ENCODE results near the gene LRRC42. TPM values are rescaled to one million over a fixed set of nuclear protein-coding genes. Genes with fewer than 3 reads are reported as not detected.

LRRC42 gene
- polyA plus RNA-seq, 2 of the 4 experiments (the other 2 are of a cell fraction) = 29.7 to 35.1 TPM

GRCh38 chr1:53936430-53936829, 9.7 kb upstream of the LRRC42 start:
- no peak overlapping the region for H3K4me2 ChIP-seq
- TF ChIP-seq MAFK (IDR thresholded peaks at IDR 0.05; ENCODE audit: partially characterized antibody) (no peak), HDAC2 (IDR thresholded peaks at IDR 0.05) (no peak), PHF8 (IDR thresholded peaks at IDR 0.05; ENCODE audit: borderline replicate concordance, low read depth) (no peak), ZFP36 (IDR thresholded peaks at IDR 0.05; ENCODE audit: borderline replicate concordance, partially characterized antibody) (no peak), RNF2 (IDR thresholded peaks at IDR 0.05; ENCODE audit: borderline replicate concordance, low read depth) (no peak), EHMT2 (IDR thresholded peaks at IDR 0.05; ENCODE audit: low read depth) (no peak), JUNB (IDR thresholded peaks at IDR 0.05) (no peak), JUN (IDR thresholded peaks at IDR 0.05) (no peak), POLR2AphosphoS2 (conservative IDR thresholded peaks at IDR 0.05; ENCODE audit: low read length) (no peak), RAD21 (conservative IDR thresholded peaks at IDR 0.05 in 1 of 2, IDR thresholded peaks at IDR 0.05 in 1 of 2) (no peak), RFX5 (IDR thresholded peaks at IDR 0.05) (no peak), FOXS1 (CRISPR knock-in tag; IDR thresholded peaks at IDR 0.05) (no peak), ZNF302 (CRISPR knock-in tag; IDR thresholded peaks at IDR 0.05) (no peak), ESRRA (IDR thresholded peaks at IDR 0.05; ENCODE audit: borderline replicate concordance, low read length) (no peak)
- FAIRE-seq (no peak), ATAC-seq (no peak), DNase-seq (ENCODE audit: low read depth in 1 of 2, low spot score in 1 of 2) (no peak)
- ChIA-PET CTCF (interaction anchor here (1.0 kb wide), 1 partner anchor 12 kb away, joined by 4 read pairs; no protein-coding TSS in a partner anchor), POLR2A (interaction anchor here (1.3 kb wide), 1 partner anchor 9 kb away, joined by 6 read pairs; the partner anchor contains the start of gene IFT25)
- no peak overlapping the region for H3K27ac ChIP-seq
- no peak overlapping the region for H3K4me3 ChIP-seq
- peaks cover 28% of the 10 kb centered on the region; the same call in 2 of the 3 replicates for H3K9me3 ChIP-seq
- H3K4me1 ChIP-seq = no peaks in the 10 kb centered on the region
- WGBS (ENCODE audit: missing lambda C conversion rate) = 86% methylated on average over 1 of the region's 1 CpG

GRCh38 chr1:53938136-53938830, 7.9 kb upstream of the LRRC42 start:
- 68% methylated on average over 4 of the region's 4 CpGs for WGBS (ENCODE audit: missing lambda C conversion rate)
- Histone ChIP-seq H3K4me3 (no peak overlapping the region), H3K27ac (no peak overlapping the region), H3K4me2 (no peak overlapping the region), H3K4me1 (no peaks in the 10 kb centered on the region), H3K9me3 (peaks cover 20% of the 10 kb centered on the region; the same call in 2 of the 3 replicates)
- FAIRE-seq (no peak), DNase-seq (ENCODE audit: low read depth in 1 of 2, low spot score in 1 of 2) (no peak), ATAC-seq (no peak)
- POLR2A ChIA-PET = no interaction called here
- CTCF ChIA-PET = interaction anchor here (1.0 kb wide), 1 partner anchor 70 kb away, joined by 3 read pairs; no protein-coding TSS in a partner anchor
- TF ChIP-seq FOSL2 (IDR thresholded peaks at IDR 0.05) (no peak), FOSL2 (CRISPR knock-in tag; IDR thresholded peaks at IDR 0.05) (no peak), RNF2 (IDR thresholded peaks at IDR 0.05; ENCODE audit: borderline replicate concordance, low read depth) (no peak), ZSCAN20 (CRISPR knock-in tag; IDR thresholded peaks at IDR 0.05) (no peak), MAX (IDR thresholded peaks at IDR 0.05) (no peak), SMC3 (IDR thresholded peaks at IDR 0.05) (no peak), CHD4 (IDR thresholded peaks at IDR 0.05; ENCODE audit: borderline replicate concordance) (no peak), HOXB5 (CRISPR knock-in tag; IDR thresholded peaks at IDR 0.05) (no peak), RFX5 (IDR thresholded peaks at IDR 0.05) (no peak), HOXB13 (CRISPR knock-in tag; IDR thresholded peaks at IDR 0.05; ENCODE audit: low read depth) (no peak), CBX2 (IDR thresholded peaks at IDR 0.05; ENCODE audit: borderline replicate concordance, low read depth) (no peak), TFCP2L1 (CRISPR knock-in tag; IDR thresholded peaks at IDR 0.05) (no peak), FOXS1 (CRISPR knock-in tag; IDR thresholded peaks at IDR 0.05) (no peak), USF2 (IDR thresholded peaks at IDR 0.05) (no peak), GATA3 (IDR thresholded peaks at IDR 0.05; ENCODE audit: borderline replicate concordance) (no peak), MAZ (IDR thresholded peaks at IDR 0.05; ENCODE audit: borderline replicate concordance, low read depth, low read length) (no peak), POLR2AphosphoS2 (conservative IDR thresholded peaks at IDR 0.05; ENCODE audit: low read length) (no peak), MAFK (IDR thresholded peaks at IDR 0.05; ENCODE audit: partially characterized antibody) (no peak)
- TF ChIP-seq, protein P1, sequence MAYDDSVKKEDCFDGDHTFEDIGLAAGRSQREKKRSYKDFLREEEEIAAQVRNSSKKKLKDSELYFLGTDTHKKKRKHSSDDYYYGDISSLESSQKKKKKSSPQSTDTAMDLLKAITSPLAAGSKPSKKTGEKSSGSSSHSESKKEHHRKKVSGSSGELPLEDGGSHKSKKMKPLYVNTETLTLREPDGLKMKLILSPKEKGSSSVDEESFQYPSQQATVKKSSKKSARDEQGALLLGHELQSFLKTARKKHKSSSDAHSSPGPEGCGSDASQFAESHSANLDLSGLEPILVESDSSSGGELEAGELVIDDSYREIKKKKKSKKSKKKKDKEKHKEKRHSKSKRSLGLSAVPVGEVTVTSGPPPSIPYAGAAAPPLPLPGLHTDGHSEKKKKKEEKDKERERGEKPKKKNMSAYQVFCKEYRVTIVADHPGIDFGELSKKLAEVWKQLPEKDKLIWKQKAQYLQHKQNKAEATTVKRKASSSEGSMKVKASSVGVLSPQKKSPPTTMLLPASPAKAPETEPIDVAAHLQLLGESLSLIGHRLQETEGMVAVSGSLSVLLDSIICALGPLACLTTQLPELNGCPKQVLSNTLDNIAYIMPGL (CRISPR knock-in tag; IDR thresholded peaks at IDR 0.05; ENCODE audit: borderline replicate concordance) = no peak
- TF ChIP-seq, protein P2, sequence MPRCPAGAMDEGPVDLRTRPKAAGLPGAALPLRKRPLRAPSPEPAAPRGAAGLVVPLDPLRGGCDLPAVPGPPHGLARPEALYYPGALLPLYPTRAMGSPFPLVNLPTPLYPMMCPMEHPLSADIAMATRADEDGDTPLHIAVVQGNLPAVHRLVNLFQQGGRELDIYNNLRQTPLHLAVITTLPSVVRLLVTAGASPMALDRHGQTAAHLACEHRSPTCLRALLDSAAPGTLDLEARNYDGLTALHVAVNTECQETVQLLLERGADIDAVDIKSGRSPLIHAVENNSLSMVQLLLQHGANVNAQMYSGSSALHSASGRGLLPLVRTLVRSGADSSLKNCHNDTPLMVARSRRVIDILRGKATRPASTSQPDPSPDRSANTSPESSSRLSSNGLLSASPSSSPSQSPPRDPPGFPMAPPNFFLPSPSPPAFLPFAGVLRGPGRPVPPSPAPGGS (IDR thresholded peaks at IDR 0.05) = no peak
- TF ChIP-seq, protein P3, sequence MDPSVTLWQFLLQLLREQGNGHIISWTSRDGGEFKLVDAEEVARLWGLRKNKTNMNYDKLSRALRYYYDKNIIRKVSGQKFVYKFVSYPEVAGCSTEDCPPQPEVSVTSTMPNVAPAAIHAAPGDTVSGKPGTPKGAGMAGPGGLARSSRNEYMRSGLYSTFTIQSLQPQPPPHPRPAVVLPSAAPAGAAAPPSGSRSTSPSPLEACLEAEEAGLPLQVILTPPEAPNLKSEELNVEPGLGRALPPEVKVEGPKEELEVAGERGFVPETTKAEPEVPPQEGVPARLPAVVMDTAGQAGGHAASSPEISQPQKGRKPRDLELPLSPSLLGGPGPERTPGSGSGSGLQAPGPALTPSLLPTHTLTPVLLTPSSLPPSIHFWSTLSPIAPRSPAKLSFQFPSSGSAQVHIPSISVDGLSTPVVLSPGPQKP (IDR thresholded peaks at IDR 0.05; ENCODE audit: low read depth, low read length) = no peak

Data from A549 (cell line).